ENCODE results near the gene KEL. TPM values are rescaled to one million over a fixed set of nuclear protein-coding genes. Genes with fewer than 3 reads are reported as not detected.
"Not testable (repeated sequence)": the region's sequence is repeated elsewhere in the genome, so short reads cannot be mapped to it uniquely, and the experiment has no call there.

KEL gene
- total RNA-seq, 1 experiment from 2014 or later, result not detected

- H3K36me3 ChIP-seq (ENCODE audit: control insufficient read depth, insufficient read depth, low read length), result no peaks in the 10 kb centered on the region
- BruUV-seq (replicated peaks), result no TSS peak
- Mint-ChIP-seq H3K36me3 (ENCODE audit: insufficient read depth, unreplicated experiment) (no peaks in the 10 kb centered on the region), H3K27me3 (ENCODE audit: insufficient read depth, unreplicated experiment) (peaks cover 11% of the 10 kb centered on the region), H3K4me1 (ENCODE audit: low read depth, unreplicated experiment) (no peaks in the 10 kb centered on the region), H3K9me3 (ENCODE audit: unreplicated experiment) (peaks cover 30% of the 10 kb centered on the region), H3K27ac (ENCODE audit: unreplicated experiment) (no peak overlapping the region), H3K4me3 (ENCODE audit: unreplicated experiment) (no peak overlapping the region)
- no peaks in the 10 kb centered on the region for H3K4me1 ChIP-seq
- H3K4me3 ChIP-seq (ENCODE audit: low read depth, low read length), result no peak overlapping the region
- CTCF ChIA-PET, result no interaction called here
- H3K27me3 ChIP-seq (replicated peaks; ENCODE audit: control insufficient read depth, insufficient read depth, low read length), result no peaks in the 10 kb centered on the region
- POLR2A ChIA-PET, result no interaction called here
- DNase-seq, result no peak
- H3K9me3 ChIP-seq, result no peaks in the 10 kb centered on the region
- intact Hi-C loops (cut with micrococcal nuclease; ENCODE audit: unreplicated experiment), result no loop called here
- no peak for TF ChIP-seq CTCF (IDR thresholded peaks at IDR 0.05; ENCODE audit: insufficient read depth in 1 of 2, low read depth in 1 of 2, low read length in 1 of 2, severe bottlenecking in 1 of 2, unreplicated experiment in 1 of 2)
Observed at GRCh38 chr7:142984297-142984696, 22.1 kb upstream of the KEL start.

- H3K9me3 ChIP-seq, result no peaks in the 10 kb centered on the region
- H3K27me3 ChIP-seq (replicated peaks; ENCODE audit: control insufficient read depth, insufficient read depth, low read length), result no peaks in the 10 kb centered on the region
- Mint-ChIP-seq H3K36me3 (ENCODE audit: insufficient read depth, unreplicated experiment) (no peaks in the 10 kb centered on the region), H3K27me3 (ENCODE audit: insufficient read depth, unreplicated experiment) (peaks cover 11% of the 10 kb centered on the region), H3K9me3 (ENCODE audit: unreplicated experiment) (peaks cover 35% of the 10 kb centered on the region), H3K4me1 (ENCODE audit: low read depth, unreplicated experiment) (no peaks in the 10 kb centered on the region), H3K27ac (ENCODE audit: unreplicated experiment) (no peak overlapping the region), H3K4me3 (ENCODE audit: unreplicated experiment) (no peak overlapping the region)
- TF ChIP-seq CTCF (IDR thresholded peaks at IDR 0.05; ENCODE audit: insufficient read depth in 1 of 2, low read depth in 1 of 2, low read length in 1 of 2, severe bottlenecking in 1 of 2, unreplicated experiment in 1 of 2), result no peak
- no peak for DNase-seq
- CTCF ChIA-PET, result interaction anchor here (0.9 kb wide), 1 partner anchor 111 kb away, joined by 5 read pairs; no protein-coding TSS in a partner anchor
- no peaks in the 10 kb centered on the region for H3K4me1 ChIP-seq
- H3K4me3 ChIP-seq (ENCODE audit: low read depth, low read length), result no peak overlapping the region
- no peaks in the 10 kb centered on the region for H3K36me3 ChIP-seq (ENCODE audit: control insufficient read depth, insufficient read depth, low read length)
- no TSS peak for BruUV-seq (replicated peaks)
- intact Hi-C loops (cut with micrococcal nuclease; ENCODE audit: unreplicated experiment), result no loop called here
- POLR2A ChIA-PET, result no interaction called here
Observed at GRCh38 chr7:142983825-142984224, 21.7 kb upstream of the KEL start.

GRCh38 chr7:142978402-142978801 lies 16.2 kb upstream of the KEL start:
- H3K27ac Mint-ChIP-seq (ENCODE audit: unreplicated experiment); DNase-seq; BruUV-seq (replicated peaks); H3K36me3 ChIP-seq (ENCODE audit: control insufficient read depth, insufficient read depth, low read length); H3K9me3 ChIP-seq; H3K4me1 ChIP-seq; H3K4me3 Mint-ChIP-seq (ENCODE audit: unreplicated experiment); H3K36me3 Mint-ChIP-seq (ENCODE audit: insufficient read depth, unreplicated experiment); intact Hi-C loops (cut with micrococcal nuclease; ENCODE audit: unreplicated experiment); H3K4me1 Mint-ChIP-seq (ENCODE audit: low read depth, unreplicated experiment); CTCF ChIA-PET; H3K4me3 ChIP-seq (ENCODE audit: low read depth, low read length); H3K27me3 ChIP-seq (replicated peaks; ENCODE audit: control insufficient read depth, insufficient read depth, low read length); POLR2A ChIA-PET: not testable (repeated sequence)
- H3K27me3 Mint-ChIP-seq (ENCODE audit: insufficient read depth, unreplicated experiment), result peaks cover 11% of the 10 kb centered on the region
- H3K9me3 Mint-ChIP-seq (ENCODE audit: unreplicated experiment), result peaks cover 50% of the 10 kb centered on the region

GRCh38 chr7:142974626-142975025 lies 12.5 kb upstream of the KEL start:
- Histone ChIP-seq H3K4me3 (ENCODE audit: low read depth, low read length) (no peak overlapping the region), H3K4me1 (no peaks in the 10 kb centered on the region), H3K9me3 (no peaks in the 10 kb centered on the region), H3K27me3 (replicated peaks; ENCODE audit: control insufficient read depth, insufficient read depth, low read length) (no peaks in the 10 kb centered on the region), H3K36me3 (ENCODE audit: control insufficient read depth, insufficient read depth, low read length) (no peaks in the 10 kb centered on the region)
- no peak for TF ChIP-seq CTCF (IDR thresholded peaks at IDR 0.05; ENCODE audit: insufficient read depth in 1 of 2, low read depth in 1 of 2, low read length in 1 of 2, severe bottlenecking in 1 of 2, unreplicated experiment in 1 of 2)
- no peak for DNase-seq
- POLR2A ChIA-PET, result no interaction called here
- Mint-ChIP-seq H3K36me3 (ENCODE audit: insufficient read depth, unreplicated experiment) (no peaks in the 10 kb centered on the region), H3K4me3 (ENCODE audit: unreplicated experiment) (no peak overlapping the region), H3K27me3 (ENCODE audit: insufficient read depth, unreplicated experiment) (no peaks in the 10 kb centered on the region), H3K9me3 (ENCODE audit: unreplicated experiment) (peaks cover 48% of the 10 kb centered on the region), H3K4me1 (ENCODE audit: low read depth, unreplicated experiment) (no peaks in the 10 kb centered on the region), H3K27ac (ENCODE audit: unreplicated experiment) (no peak overlapping the region)
- BruUV-seq (replicated peaks), result no TSS peak
- intact Hi-C loops (cut with micrococcal nuclease; ENCODE audit: unreplicated experiment), result no loop called here
- CTCF ChIA-PET, result no interaction called here
